Measurements from ENCODE around the gene SPINDOC. TPM values are rescaled to one million over a fixed set of nuclear protein-coding genes. Genes with fewer than 3 reads are reported as not detected.
A peak's percentile ranks its signal among the peaks of the same experiment; 100 is the strongest.

The SPINDOC gene
- total RNA-seq, 1 donor from 2014 or later = 60.1 TPM

DNA sequence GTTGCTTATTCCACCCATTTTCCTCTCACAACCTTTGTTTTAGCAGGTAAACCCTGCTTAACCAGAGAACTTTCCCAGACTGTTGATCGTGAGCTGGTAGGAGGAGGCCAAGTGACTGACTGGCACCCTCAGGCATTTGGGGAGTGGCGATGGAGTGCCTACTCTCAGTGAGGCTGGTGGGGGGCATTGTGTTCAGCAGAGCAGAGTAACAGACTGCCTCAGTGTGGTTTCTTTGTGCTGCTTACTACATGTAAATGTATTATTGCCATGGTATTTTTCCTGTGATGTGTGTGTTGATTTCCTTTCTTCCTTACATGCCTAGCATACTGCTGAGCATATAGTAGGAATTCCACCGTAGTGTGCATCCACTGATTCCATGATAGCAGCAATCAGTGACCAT is 28.3 kb downstream of the SPINDOC start:
- Mint-ChIP-seq H3K36me3 (no peaks in the 10 kb centered on the region), H3K27ac (peak overlapping the region; percentile 72), H3K4me3 (peak overlapping the region; percentile 88), H3K27me3 (ENCODE audit: low read depth) (no peaks in the 10 kb centered on the region), H3K9me3 (no peaks in the 10 kb centered on the region), H3K4me1 (peaks cover 72% of the 10 kb centered on the region)
- no peak for TF ChIP-seq CTCF (IDR thresholded peaks at IDR 0.05; ENCODE audit: unreplicated experiment)
- peak in 1 of 2 experiments; percentile 45 for DNase-seq (ENCODE audit: low spot score in 2 of 2, unreplicated experiment in 2 of 2)

- H3K27ac Mint-ChIP-seq = peak overlapping the region; percentile 72
- no peaks in the 10 kb centered on the region for H3K36me3 Mint-ChIP-seq
- H3K9me3 Mint-ChIP-seq = no peaks in the 10 kb centered on the region
- no peaks in the 10 kb centered on the region for H3K27me3 Mint-ChIP-seq (ENCODE audit: low read depth)
- H3K4me3 Mint-ChIP-seq = peak overlapping the region; percentile 32
- DNase-seq (ENCODE audit: low spot score in 2 of 2, unreplicated experiment in 2 of 2) = no peak
- H3K4me1 Mint-ChIP-seq = peaks cover 79% of the 10 kb centered on the region
- TF ChIP-seq CTCF (IDR thresholded peaks at IDR 0.05; ENCODE audit: unreplicated experiment) = no peak
Observed at GRCh38 chr11:63843041-63843440, 29.8 kb downstream of the SPINDOC start.

- H3K9me3 Mint-ChIP-seq = no peaks in the 10 kb centered on the region
- DNase-seq (ENCODE audit: low spot score in 2 of 2, unreplicated experiment in 2 of 2) = no peak
- H3K36me3 Mint-ChIP-seq = no peaks in the 10 kb centered on the region
- peak overlapping the region; percentile 82 for H3K27ac Mint-ChIP-seq
- no peaks in the 10 kb centered on the region for H3K27me3 Mint-ChIP-seq (ENCODE audit: low read depth)
- no peak overlapping the region for H3K4me3 Mint-ChIP-seq
- no peak for TF ChIP-seq CTCF (IDR thresholded peaks at IDR 0.05; ENCODE audit: unreplicated experiment)
- H3K4me1 Mint-ChIP-seq = peaks cover 78% of the 10 kb centered on the region
Observed at GRCh38 chr11:63844836-63845235, 31.6 kb downstream of the SPINDOC start.

DNA sequence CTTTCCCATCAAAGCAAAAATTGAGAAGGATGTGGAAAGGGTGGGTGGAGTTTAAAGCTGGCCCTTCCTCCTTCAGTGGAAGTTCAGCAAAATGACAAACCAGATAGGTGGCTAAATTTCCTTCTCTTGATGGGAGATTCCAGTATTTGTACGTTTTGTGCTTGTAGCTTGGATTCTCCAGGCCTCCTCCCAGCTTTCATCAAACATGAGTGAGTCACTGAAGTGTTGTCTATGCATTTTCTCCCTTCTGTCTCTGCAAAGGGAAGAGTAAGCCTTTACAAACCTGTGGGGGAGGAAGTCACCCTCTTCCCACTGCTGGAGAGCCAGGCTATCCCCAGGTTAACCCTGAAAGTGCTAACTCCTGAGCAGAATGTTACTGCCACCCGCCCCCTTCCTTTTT is 32.0 kb downstream of the SPINDOC start:
- Mint-ChIP-seq H3K4me1 (peaks cover 73% of the 10 kb centered on the region), H3K9me3 (no peaks in the 10 kb centered on the region), H3K27me3 (ENCODE audit: low read depth) (no peaks in the 10 kb centered on the region), H3K4me3 (no peak overlapping the region), H3K27ac (peak overlapping the region; percentile 82), H3K36me3 (no peaks in the 10 kb centered on the region)
- DNase-seq (ENCODE audit: low spot score in 2 of 2, unreplicated experiment in 2 of 2) = no peak
- no peak for TF ChIP-seq CTCF (IDR thresholded peaks at IDR 0.05; ENCODE audit: unreplicated experiment)

- Mint-ChIP-seq H3K27me3 (ENCODE audit: low read depth) (no peaks in the 10 kb centered on the region), H3K27ac (peak overlapping the region; percentile 82), H3K4me1 (peaks cover 71% of the 10 kb centered on the region), H3K36me3 (peaks cover 3% of the 10 kb centered on the region), H3K4me3 (no peak overlapping the region), H3K9me3 (no peaks in the 10 kb centered on the region)
- TF ChIP-seq CTCF (IDR thresholded peaks at IDR 0.05; ENCODE audit: unreplicated experiment) = no peak
- no peak for DNase-seq (ENCODE audit: low spot score in 2 of 2, unreplicated experiment in 2 of 2)
Observed at GRCh38 chr11:63845911-63846310, 32.7 kb downstream of the SPINDOC start.

DNA sequence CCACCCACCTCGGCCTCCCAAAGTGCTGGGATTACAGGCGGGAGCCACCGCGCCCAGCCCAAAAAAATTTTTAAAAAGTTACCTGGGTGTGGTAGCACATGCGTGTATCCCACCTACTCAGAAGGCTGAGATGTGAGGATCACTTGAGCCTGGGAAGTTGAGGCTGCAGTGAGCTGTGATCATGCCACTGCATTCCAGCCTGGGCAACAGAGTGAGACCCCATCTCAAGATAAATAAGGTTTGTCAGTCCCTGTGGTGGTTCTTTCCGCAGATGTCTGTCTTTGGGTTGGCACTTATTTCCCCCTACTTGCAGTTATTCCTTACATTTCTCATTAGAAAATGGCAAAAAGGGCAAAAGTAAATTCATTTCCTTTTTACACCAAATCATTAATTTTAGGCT is 33.6 kb downstream of the SPINDOC start:
- Mint-ChIP-seq H3K9me3 (no peaks in the 10 kb centered on the region), H3K4me3 (no peak overlapping the region), H3K36me3 (peaks cover 5% of the 10 kb centered on the region), H3K4me1 (peaks cover 71% of the 10 kb centered on the region), H3K27ac (peak overlapping the region; percentile 97), H3K27me3 (ENCODE audit: low read depth) (no peaks in the 10 kb centered on the region)
- no peak for DNase-seq (ENCODE audit: low spot score in 2 of 2, unreplicated experiment in 2 of 2)
- no peak for TF ChIP-seq CTCF (IDR thresholded peaks at IDR 0.05; ENCODE audit: unreplicated experiment)
